ENCODE data around the gene DMD.

GRCh38 chrX:31845003-31845402, 1366.3 kb downstream of the DMD start:
- TF ChIP-seq CTCF (conservative IDR thresholded peaks at IDR 0.05; ENCODE audit: low read length) = no peak
- TF ChIP-seq EZH2phosphoT487 (IDR thresholded peaks at IDR 0.05; ENCODE audit: borderline replicate concordance) = no peak
